WTC11 (cell line): ENCODE results near the gene LAPTM4A. TPM values are rescaled to one million over a fixed set of nuclear protein-coding genes. Genes with fewer than 3 reads are reported as not detected.
A peak's percentile ranks its signal among the peaks of the same experiment; 100 is the strongest.

Experiments used
- CREM ChIP-seq: sonication (generic); formaldehyde crosslinking; IDR thresholded peaks from 2 replicates; pipeline ENCODE4 v1.8.1; 2022; ENCODE audit warnings: mild to moderate bottlenecking, missing genetic modification reagents, moderate library complexity
- ESRRA ChIP-seq: sonication (generic); formaldehyde crosslinking; IDR thresholded peaks from 2 replicates; pipeline ENCODE4 v1.8.1; 2022; ENCODE audit warnings: mild to moderate bottlenecking, missing genetic modification reagents, borderline replicate concordance
- GABPB1 ChIP-seq: sonication (generic); formaldehyde crosslinking; IDR thresholded peaks from 2 replicates; pipeline ENCODE4 v1.8.1; 2023; ENCODE audit warnings: mild to moderate bottlenecking, missing genetic modification reagents
- GRHL2 ChIP-seq: fragments of 250-450 bp; sonication (Bioruptor Pico); IDR thresholded peaks from 2 replicates; pipeline ENCODE4 v1.8.0; 2022; ENCODE audit warnings: mild to moderate bottlenecking, moderate library complexity; ENCODE audit not compliant: insufficient replicate concordance, severe bottlenecking
- HMGA2 ChIP-seq: fragments of 250-450 bp; sonication (Bioruptor Pico); IDR thresholded peaks from 2 replicates; pipeline ENCODE4 v1.4.0; 2021; ENCODE audit warnings: mild to moderate bottlenecking, moderate library complexity
- JAZF1 ChIP-seq: fragments of 250-450 bp; sonication (Bioruptor Pico); IDR thresholded peaks from 2 replicates; pipeline ENCODE4 v1.9.0; 2021; ENCODE audit warnings: moderate library complexity, mild to moderate bottlenecking, inconsistent platforms
- JUN ChIP-seq: sonication (generic); formaldehyde crosslinking; IDR thresholded peaks from 2 replicates; pipeline ENCODE4 v1.8.0; 2023; ENCODE audit warnings: mild to moderate bottlenecking, missing genetic modification reagents
- MYBL2 ChIP-seq: sonication (generic); formaldehyde crosslinking; IDR thresholded peaks from 2 replicates; pipeline ENCODE4 v1.8.1; 2023; ENCODE audit warnings: mild to moderate bottlenecking, moderate library complexity, missing genetic modification reagents
- NFE2L1 ChIP-seq: sonication (generic); formaldehyde crosslinking; IDR thresholded peaks from 2 replicates; pipeline ENCODE4 v1.8.1; 2023; ENCODE audit warnings: missing genetic modification reagents
- NR1H2 ChIP-seq: sonication (generic); formaldehyde crosslinking; IDR thresholded peaks from 2 replicates; pipeline ENCODE4 v1.9.0; 2021; ENCODE audit warnings: mild to moderate bottlenecking, moderate library complexity, missing genetic modification reagents
- NR2C2 ChIP-seq: sonication (generic); formaldehyde crosslinking; IDR thresholded peaks from 2 replicates; pipeline ENCODE4 v1.8.0; 2022; ENCODE audit warnings: mild to moderate bottlenecking, missing genetic modification reagents
- SMAD3 ChIP-seq: sonication (generic); formaldehyde crosslinking; IDR thresholded peaks from 2 replicates; pipeline ENCODE4 v1.8.0; 2022; ENCODE audit warnings: missing genetic modification reagents, mild to moderate bottlenecking, borderline replicate concordance
- SP1 ChIP-seq: sonication (generic); formaldehyde crosslinking; conservative IDR thresholded peaks from 2 replicates; pipeline ENCODE4 v1.8.1; 2022; ENCODE audit warnings: missing genetic modification reagents
- TEAD1 ChIP-seq: sonication (generic); formaldehyde crosslinking; IDR thresholded peaks from 2 replicates; pipeline ENCODE4 v1.8.0; 2022; ENCODE audit warnings: mild to moderate bottlenecking, missing genetic modification reagents
- ZNF219 ChIP-seq: sonication (generic); formaldehyde crosslinking; IDR thresholded peaks from 2 replicates; pipeline ENCODE4 v1.8.0; 2023; ENCODE audit warnings: missing genetic modification reagents, mild to moderate bottlenecking, borderline replicate concordance
- ZNF263 ChIP-seq: sonication (generic); formaldehyde crosslinking; IDR thresholded peaks from 2 replicates; pipeline ENCODE4 v1.8.1; 2022; ENCODE audit warnings: low read depth, mild to moderate bottlenecking, moderate library complexity, missing genetic modification reagents
- ZNF396 ChIP-seq: fragments of 250-450 bp; sonication (Bioruptor Pico); IDR thresholded peaks from 2 replicates; pipeline ENCODE4 v1.8.0; 2021; ENCODE audit warnings: mild to moderate bottlenecking, moderate library complexity, borderline replicate concordance
- ZNF416 ChIP-seq: fragments of 250-450 bp; sonication (Bioruptor Pico); IDR thresholded peaks from 2 replicates; pipeline ENCODE4 v1.9.0; 2021; ENCODE audit warnings: mild to moderate bottlenecking, inconsistent platforms
- total RNA-seq: library from RNA; stranded (reverse); gene quantifications from 3 replicates; pipeline ENCODE4 v1.2.3, GENCODE V29; 2021
- TF ChIP-seq, protein P1 (sequence below): sonication (generic); formaldehyde crosslinking; IDR thresholded peaks from 2 replicates; pipeline ENCODE4 v1.8.0; 2022; ENCODE audit warnings: mild to moderate bottlenecking, missing genetic modification reagents
- TF ChIP-seq, protein P2 (sequence below): fragments of 250-450 bp; sonication (Bioruptor Pico); conservative IDR thresholded peaks from 2 replicates; pipeline ENCODE4 v1.9.0; 2021; ENCODE audit warnings: mild to moderate bottlenecking
- TF ChIP-seq, protein P3 (sequence below): sonication (generic); formaldehyde crosslinking; IDR thresholded peaks from 2 replicates; pipeline ENCODE4 v1.8.1; 2022; ENCODE audit warnings: missing genetic modification reagents, borderline replicate concordance
- TF ChIP-seq, protein P4 (sequence below): sonication (generic); formaldehyde crosslinking; IDR thresholded peaks from 2 replicates; pipeline ENCODE4 v1.8.1; 2023; ENCODE audit warnings: mild to moderate bottlenecking, missing genetic modification reagents
- TF ChIP-seq, protein P5 (sequence below): sonication (generic); formaldehyde crosslinking; IDR thresholded peaks from 2 replicates; pipeline ENCODE4 v1.8.1; 2023; ENCODE audit warnings: mild to moderate bottlenecking, missing genetic modification reagents, moderate library complexity
- TF ChIP-seq, protein P6 (sequence below): sonication (generic); formaldehyde crosslinking; IDR thresholded peaks from 2 replicates; pipeline ENCODE4 v1.8.0; 2022; ENCODE audit warnings: mild to moderate bottlenecking, missing genetic modification reagents
- TF ChIP-seq, protein P7 (sequence below): fragments of 250-450 bp; sonication (Bioruptor Pico); IDR thresholded peaks from 2 replicates; pipeline ENCODE4 v2.1.2; 2022; ENCODE audit warnings: mild to moderate bottlenecking, moderate library complexity

The LAPTM4A gene
- total RNA-seq, 1 experiment from 2014 or later, result 163 TPM

DNA sequence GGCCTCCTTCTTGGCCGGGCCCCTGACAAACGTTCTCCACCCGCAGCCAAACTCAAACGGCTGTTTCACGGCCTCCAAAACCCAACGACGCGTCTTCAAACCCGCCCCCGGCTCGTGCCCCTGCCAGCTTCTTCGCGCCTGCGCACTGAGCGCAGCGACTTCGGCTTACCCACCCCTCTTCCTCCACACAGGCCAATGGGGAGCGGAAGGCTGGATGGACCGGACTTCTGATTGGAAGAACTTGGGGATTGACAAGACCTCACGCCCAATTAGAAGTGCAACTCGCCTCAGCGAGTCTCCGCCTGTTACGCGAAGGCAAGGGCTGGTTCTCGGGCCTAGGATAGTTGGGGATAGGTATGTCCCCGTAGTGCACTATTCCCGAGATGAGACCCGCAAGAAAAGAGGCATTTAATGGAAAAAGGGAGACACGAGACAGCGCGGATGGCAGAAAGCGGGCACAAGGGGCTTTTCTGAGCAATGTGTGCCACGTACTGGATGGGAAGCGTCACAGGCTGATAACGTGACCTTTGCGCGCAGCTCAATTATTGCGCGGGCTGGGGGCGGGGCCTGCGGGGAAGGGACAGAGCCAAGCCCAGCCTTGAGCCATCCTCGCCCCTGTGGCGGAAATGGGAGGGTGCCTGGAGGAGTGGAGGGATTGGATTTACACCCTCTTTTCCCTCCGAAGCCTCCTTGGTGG lies at the start of gene LAPTM4A (continued):
- TF ChIP-seq, protein P1, sequence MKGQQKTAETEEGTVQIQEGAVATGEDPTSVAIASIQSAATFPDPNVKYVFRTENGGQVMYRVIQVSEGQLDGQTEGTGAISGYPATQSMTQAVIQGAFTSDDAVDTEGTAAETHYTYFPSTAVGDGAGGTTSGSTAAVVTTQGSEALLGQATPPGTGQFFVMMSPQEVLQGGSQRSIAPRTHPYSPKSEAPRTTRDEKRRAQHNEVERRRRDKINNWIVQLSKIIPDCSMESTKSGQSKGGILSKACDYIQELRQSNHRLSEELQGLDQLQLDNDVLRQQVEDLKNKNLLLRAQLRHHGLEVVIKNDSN (CRISPR knock-in tag), result peak; percentile 73
- TF ChIP-seq, protein P2, sequence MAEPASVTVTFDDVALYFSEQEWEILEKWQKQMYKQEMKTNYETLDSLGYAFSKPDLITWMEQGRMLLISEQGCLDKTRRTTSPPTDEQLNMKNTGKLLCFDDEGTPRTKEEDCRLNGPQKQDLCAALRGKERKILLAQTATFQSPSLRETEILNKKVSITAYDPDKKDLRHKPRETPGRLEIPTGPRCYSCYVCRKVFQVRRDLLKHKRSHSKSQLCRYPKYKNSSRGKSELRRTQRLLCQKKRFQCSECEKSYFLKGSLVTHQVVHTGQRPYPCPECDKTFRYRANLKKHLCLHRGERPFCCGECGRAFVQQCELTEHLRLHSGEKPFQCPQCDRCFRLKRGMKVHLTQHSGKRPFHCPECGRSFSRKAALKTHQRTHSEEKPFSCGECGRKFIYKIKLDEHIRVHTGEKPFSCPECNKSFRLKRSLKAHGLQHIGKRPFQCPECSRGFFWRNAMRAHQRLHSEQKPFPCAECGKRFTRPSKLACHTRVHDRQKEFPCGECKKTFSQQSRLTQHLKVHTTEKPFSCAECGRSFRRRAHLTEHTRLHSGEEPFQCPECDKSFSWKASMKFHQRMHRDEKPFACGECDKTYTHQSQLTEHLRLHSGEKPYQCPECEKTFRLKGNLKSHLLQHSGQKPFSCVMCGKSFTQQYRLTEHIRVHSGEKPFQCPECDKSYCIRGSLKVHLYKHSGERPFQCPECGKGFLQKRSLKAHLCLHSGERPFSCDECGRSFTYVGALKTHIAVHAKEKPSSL (CRISPR knock-in tag), result no peak
- TF ChIP-seq ZNF396 (CRISPR knock-in tag) (no peak), GRHL2 (CRISPR knock-in tag) (no peak), NR1H2 (CRISPR knock-in tag) (no peak), TEAD1 (CRISPR knock-in tag) (peak; percentile 34; the same call in 1 of the 2 replicates), NFE2L1 (CRISPR knock-in tag) (no peak), MYBL2 (CRISPR knock-in tag) (no peak), SP1 (CRISPR knock-in tag) (peak; percentile 87), GABPB1 (CRISPR knock-in tag) (peak; percentile 86), ZNF219 (CRISPR knock-in tag) (no peak), ESRRA (CRISPR knock-in tag) (no peak), JUN (CRISPR knock-in tag) (no peak), NR2C2 (CRISPR knock-in tag) (no peak), ZNF263 (CRISPR knock-in tag) (no peak), CREM (peak; percentile 79; the same call in 1 of the 2 replicates), HMGA2 (no peak), JAZF1 (CRISPR knock-in tag) (no peak), ZNF416 (no peak), SMAD3 (peak; percentile 77; the same call in 1 of the 2 replicates)
- TF ChIP-seq, protein P3, sequence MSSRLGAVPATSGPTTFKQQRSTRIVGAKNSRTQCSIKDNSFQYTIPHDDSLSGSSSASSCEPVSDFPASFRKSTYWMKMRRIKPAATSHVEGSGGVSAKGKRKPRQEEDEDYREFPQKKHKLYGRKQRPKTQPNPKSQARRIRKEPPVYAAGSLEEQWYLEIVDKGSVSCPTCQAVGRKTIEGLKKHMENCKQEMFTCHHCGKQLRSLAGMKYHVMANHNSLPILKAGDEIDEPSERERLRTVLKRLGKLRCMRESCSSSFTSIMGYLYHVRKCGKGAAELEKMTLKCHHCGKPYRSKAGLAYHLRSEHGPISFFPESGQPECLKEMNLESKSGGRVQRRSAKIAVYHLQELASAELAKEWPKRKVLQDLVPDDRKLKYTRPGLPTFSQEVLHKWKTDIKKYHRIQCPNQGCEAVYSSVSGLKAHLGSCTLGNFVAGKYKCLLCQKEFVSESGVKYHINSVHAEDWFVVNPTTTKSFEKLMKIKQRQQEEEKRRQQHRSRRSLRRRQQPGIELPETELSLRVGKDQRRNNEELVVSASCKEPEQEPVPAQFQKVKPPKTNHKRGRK (CRISPR knock-in tag), result no peak
- TF ChIP-seq, protein P4, sequence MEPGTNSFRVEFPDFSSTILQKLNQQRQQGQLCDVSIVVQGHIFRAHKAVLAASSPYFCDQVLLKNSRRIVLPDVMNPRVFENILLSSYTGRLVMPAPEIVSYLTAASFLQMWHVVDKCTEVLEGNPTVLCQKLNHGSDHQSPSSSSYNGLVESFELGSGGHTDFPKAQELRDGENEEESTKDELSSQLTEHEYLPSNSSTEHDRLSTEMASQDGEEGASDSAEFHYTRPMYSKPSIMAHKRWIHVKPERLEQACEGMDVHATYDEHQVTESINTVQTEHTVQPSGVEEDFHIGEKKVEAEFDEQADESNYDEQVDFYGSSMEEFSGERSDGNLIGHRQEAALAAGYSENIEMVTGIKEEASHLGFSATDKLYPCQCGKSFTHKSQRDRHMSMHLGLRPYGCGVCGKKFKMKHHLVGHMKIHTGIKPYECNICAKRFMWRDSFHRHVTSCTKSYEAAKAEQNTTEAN (CRISPR knock-in tag), result no peak
- TF ChIP-seq, protein P5, sequence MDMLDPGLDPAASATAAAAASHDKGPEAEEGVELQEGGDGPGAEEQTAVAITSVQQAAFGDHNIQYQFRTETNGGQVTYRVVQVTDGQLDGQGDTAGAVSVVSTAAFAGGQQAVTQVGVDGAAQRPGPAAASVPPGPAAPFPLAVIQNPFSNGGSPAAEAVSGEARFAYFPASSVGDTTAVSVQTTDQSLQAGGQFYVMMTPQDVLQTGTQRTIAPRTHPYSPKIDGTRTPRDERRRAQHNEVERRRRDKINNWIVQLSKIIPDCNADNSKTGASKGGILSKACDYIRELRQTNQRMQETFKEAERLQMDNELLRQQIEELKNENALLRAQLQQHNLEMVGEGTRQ (CRISPR knock-in tag), result peak; percentile 79
- TF ChIP-seq, protein P6, sequence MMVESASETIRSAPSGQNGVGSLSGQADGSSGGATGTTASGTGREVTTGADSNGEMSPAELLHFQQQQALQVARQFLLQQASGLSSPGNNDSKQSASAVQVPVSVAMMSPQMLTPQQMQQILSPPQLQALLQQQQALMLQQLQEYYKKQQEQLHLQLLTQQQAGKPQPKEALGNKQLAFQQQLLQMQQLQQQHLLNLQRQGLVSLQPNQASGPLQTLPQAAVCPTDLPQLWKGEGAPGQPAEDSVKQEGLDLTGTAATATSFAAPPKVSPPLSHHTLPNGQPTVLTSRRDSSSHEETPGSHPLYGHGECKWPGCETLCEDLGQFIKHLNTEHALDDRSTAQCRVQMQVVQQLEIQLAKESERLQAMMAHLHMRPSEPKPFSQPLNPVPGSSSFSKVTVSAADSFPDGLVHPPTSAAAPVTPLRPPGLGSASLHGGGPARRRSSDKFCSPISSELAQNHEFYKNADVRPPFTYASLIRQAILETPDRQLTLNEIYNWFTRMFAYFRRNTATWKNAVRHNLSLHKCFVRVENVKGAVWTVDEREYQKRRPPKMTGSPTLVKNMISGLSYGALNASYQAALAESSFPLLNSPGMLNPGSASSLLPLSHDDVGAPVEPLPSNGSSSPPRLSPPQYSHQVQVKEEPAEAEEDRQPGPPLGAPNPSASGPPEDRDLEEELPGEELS (CRISPR knock-in tag), result peak; percentile 16; the same call in 1 of the 2 replicates
- TF ChIP-seq, protein P7, sequence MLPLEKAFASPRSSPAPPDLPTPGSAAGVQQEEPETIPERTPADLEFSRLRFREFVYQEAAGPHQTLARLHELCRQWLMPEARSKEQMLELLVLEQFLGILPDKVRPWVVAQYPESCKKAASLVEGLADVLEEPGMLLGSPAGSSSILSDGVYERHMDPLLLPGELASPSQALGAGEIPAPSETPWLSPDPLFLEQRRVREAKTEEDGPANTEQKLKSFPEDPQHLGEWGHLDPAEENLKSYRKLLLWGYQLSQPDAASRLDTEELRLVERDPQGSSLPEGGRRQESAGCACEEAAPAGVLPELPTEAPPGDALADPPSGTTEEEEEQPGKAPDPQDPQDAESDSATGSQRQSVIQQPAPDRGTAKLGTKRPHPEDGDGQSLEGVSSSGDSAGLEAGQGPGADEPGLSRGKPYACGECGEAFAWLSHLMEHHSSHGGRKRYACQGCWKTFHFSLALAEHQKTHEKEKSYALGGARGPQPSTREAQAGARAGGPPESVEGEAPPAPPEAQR, result no peak
